GM21528 (cell line): ENCODE data around the gene TBCB.
"Not testable (repeated sequence)": the region's sequence is repeated elsewhere in the genome, so short reads cannot be mapped to it uniquely, and the experiment has no call there.

Source experiments
- ATAC-seq: cut with Tn5 transposase; IDR thresholded peaks from one replicate; pipeline ENCODE4 v1.9.1; 2021; ENCODE audit warnings: mild to moderate bottlenecking, moderate library complexity; ENCODE audit not compliant: unreplicated experiment, low FRiP score

The TBCB gene

DNA sequence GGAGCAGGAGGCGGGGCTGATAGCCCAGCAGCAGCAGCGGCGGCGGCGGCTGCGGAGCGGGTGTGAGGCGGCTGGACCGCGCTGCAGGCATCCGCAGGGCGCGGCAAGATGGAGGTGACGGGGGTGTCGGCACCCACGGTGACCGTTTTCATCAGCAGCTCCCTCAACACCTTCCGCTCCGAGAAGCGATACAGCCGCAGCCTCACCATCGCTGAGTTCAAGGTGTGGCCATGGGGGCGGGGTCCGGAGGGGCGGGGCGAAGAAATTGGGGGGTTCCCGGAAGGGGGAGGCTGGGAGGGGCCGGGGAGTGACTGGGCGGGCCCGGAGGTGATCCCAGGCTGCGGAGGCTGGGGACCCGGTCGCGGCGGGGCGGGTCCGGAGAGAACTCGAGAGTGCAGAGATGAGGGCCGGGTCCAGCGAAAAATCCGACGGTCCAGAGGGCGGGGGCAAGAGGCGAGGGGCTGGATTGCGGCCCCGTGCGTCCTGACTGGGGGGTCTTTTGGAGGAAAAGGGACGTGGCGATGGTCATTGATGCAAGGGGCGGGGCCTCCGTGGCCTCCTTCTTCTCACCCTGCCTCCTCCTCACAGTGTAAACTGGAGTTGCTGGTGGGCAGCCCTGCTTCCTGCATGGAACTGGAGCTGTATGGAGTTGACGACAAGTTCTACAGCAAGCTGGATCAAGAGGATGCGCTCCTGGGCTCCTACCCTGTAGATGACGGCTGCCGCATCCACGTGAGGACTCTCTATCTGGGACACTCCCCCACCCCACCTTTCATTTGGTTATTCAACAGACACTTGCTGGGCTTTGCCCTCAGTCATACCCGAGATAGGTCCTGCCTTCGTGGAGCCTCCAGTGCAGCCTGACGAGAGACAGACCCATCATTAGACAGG is at the start of gene TBCB:
Gene TBCB (plus strand): TSS at position 16 of the 891 bp plus-strand sequence. CDS start 93 bp downstream, at position 109.
- no peak for ATAC-seq

DNA sequence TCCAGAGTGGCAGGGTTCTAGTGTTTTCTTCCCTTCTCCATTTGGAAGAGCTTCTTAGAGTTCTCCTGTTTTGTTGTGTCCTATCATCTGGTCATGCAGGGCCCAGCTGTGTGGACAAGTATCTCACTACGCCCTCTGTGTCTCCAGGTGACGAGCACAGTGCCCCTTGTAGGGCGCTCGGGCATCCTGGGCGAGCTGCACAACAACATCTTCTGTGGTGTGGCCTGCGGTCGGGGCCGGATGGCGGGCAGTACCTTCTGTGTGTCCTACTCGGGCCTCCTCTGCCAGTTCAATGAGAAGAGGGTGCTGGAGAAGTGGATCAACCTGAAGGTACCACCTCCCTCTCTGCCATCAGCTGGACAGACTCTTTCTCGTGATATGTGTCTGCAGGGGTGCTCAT is 47.6 kb upstream of the TBCB start:
- ATAC-seq, result no peak

GRCh38 chr19:36068810-36069499 is 46.3 kb upstream of the TBCB start:
- ATAC-seq, result not testable (repeated sequence)

DNA sequence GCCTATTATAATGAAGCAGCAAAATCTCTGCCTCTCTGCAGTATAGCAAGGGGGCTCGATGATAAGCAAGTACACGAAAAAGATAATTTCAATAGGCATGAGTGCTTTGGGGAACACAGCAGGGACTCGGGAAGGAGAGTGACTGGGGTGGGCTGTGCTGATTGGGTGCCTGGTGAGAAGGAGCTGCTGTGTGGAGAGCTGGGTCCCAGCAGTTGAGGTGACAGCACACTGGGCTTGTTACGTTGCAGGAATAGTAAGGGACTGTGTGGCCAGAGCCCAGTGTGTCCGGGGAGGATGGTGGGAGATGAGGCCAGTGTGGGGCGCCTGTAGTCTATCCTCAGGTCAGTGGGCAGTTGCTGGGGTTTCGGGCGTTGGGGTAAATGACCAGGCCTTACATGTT is 43.2 kb upstream of the TBCB start:
- no peak for ATAC-seq

DNA sequence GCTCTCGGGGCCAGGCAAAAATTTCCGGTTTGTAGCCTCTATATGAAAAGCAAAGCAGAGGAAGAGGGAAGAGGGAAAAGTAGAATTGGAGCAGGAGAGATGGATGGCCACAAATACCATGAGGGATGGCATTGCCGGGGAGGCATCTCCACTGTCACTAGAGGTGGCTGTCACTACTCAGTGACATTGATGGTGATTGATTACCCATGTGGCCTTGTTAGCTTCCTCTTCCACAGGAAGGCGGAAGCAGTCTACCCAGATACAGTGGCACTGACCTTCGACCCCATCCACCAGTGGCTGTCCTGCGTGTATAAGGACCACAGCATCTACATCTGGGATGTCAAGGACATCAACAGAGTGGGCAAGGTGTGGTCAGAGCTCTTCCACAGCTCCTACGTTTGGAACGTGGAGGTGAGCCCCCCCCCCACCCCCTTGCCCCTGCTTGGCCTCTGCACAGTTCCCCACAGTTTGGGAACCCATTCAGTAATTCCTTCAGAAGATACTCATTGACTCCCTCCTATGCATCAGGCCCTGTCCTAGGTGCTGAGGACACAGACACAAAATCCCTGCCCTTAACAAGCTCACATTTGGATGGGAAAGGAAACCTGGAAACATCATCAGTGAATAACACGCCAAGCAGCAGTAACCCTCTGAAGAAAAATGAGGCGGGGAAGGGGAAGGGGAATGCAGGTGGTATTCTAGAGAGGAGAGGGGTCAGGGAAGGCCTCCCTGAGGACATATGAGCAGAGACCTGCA is 42.0 kb upstream of the TBCB start:
- ATAC-seq, result no peak

DNA sequence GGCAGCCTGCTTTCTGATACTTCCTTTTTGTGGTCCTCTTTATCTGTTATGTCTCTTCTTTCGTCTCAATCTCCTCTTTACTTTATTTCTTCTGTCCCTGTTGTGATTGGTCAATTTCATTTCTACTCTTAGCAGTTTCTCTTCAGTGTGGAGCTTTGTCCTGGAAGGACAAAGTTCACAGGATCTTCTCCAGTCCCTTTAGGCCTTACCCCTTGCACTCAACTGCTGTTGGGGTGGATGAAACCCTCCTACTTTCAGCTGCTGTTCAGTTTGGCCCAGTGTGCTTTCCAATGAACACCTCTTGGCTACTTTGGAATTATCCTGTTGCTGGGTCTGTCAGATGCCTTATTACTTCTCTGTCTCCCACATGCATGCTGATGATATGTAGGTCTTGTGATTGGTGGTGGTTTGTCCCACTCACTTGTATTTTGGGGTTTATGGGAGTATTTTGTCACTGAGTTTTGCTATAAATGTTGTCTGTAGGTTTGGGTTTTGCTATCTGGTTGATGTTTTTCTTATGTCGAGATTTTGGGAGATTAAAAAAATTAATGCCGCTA is 35.8 kb upstream of the TBCB start:
- ATAC-seq, result no peak

DNA sequence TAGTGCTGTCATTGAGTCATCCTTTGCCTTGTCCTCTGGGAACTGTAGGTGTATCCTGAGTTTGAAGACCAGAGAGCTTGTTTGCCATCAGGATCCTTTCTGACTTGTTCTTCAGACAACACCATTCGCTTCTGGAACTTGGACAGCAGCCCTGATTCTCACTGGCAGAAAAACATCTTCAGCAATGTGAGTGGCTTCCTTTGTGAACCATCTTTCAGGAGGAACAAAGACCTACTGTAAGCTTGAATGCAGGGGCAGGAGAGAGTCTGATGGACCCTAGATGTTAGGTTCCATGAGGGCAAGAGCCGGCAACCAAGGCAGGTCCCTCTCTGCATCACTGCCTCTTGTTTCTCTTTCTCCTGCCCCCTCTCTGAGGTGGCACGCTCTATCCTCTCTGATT is 33.9 kb upstream of the TBCB start:
- no peak for ATAC-seq

DNA sequence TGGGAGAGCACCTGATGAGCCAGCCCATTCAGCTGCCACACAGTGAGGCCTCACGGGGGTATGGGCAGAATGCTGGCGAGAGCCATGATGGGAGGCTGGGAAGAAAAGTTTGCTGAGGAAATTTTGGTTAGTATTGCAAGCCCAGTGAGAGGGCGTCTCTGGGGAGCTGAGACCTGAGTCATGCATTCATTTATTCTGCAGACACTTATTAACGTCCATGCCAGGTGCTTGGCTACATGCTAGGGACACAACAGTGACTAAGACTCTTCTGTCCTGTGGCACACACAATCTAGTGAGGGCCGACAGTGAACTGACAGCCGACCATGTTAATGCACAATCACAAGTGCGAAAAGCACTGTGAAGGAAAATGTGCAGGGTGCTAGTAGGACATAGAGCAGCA is 33.4 kb upstream of the TBCB start:
- ATAC-seq, result no peak

DNA sequence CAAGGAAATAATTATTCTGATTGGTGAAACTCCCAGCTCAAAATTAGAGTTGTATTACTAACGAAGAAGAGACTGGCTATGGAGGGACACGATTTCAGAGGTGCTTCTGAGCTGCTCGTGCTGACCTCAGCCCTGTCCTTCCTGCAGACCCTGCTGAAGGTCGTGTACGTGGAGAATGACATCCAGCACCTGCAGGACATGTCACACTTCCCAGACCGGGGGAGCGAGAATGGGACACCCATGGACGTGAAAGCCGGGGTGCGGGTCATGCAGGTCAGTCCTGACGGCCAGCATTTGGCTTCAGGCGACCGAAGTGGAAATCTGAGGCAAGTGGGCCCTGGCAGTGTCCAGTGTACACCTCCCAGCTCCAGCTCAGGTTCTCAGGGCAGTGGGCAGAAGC is 32.4 kb upstream of the TBCB start:
- ATAC-seq, result no peak

DNA sequence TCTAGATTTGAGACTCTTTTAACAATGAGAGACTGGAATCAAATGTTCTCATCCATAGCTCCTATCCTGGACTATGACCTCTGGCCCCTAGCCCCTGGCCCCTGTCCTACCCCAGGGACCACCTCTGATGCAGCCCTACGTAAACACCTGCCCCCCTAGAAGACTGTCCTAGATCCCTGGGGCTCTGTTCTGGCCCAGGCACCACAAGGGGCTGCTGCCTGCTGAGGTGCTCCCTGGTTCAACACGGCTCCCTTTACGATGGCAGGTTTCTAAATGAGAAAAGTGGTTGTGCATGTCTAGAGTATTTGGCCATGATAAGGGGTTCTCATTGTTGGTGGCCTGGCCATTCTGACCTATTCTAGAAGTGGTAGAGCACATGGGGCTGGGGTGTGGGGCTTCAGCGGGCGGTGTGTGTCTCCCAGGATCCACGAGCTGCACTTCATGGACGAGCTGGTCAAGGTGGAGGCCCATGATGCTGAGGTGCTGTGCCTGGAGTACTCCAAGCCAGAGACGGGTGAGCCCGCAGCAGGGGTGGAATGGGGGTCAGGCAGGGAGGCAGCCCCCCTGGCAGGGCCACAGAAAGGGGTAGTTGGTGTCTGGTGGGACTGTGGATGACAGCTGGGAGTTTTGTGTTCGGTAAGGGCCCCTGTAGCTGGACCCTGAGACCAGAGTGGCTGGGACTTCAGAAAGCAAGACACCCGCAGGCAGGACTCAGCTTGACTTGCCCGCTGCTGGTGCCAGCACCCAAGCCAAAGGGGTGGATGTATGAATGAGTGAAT is 30.8 kb upstream of the TBCB start:
- no peak for ATAC-seq

GRCh38 chr19:36086326-36086725 is 28.9 kb upstream of the TBCB start:
- no peak for ATAC-seq

- no peak for ATAC-seq
Measured at GRCh38 chr19:36089847-36090246, 25.4 kb upstream of the TBCB start.

- ATAC-seq, result no peak
Measured at GRCh38 chr19:36090910-36091695, 24.2 kb upstream of the TBCB start.

- ATAC-seq, result no peak
Measured at GRCh38 chr19:36092566-36092965, 22.7 kb upstream of the TBCB start.

DNA sequence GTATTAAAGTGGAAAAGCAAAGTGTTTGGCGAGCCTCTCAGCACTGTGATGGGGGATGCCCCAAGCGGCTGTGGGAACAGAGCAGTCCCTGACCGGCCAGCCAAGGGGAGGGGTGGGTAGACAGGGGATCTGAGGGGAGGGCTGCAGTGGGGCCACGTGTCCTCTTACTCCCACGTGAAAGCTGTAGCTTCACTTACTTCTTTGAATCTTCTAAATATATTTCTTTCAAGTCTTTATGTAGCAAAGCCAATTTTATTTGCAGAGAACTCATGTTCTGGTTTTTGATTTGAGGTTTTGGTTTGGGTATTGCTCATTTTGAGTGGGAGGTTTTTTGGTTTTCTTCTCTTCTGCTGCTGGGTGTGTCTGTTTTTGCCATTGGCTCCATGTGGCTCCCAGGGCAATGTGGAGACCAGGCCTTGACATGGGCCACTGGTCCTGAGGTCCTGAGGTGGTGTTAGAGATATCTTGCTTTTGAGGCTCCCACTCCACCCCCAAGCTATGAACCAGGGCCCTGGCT is 22.1 kb upstream of the TBCB start:
- no peak for ATAC-seq

GRCh38 chr19:36093687-36094086 is 21.6 kb upstream of the TBCB start:
- ATAC-seq, result no peak

GRCh38 chr19:36097036-36097435 is 18.2 kb upstream of the TBCB start:
- no peak for ATAC-seq

- no peak for ATAC-seq
Measured at GRCh38 chr19:36099166-36099785, 16.0 kb upstream of the TBCB start.

DNA sequence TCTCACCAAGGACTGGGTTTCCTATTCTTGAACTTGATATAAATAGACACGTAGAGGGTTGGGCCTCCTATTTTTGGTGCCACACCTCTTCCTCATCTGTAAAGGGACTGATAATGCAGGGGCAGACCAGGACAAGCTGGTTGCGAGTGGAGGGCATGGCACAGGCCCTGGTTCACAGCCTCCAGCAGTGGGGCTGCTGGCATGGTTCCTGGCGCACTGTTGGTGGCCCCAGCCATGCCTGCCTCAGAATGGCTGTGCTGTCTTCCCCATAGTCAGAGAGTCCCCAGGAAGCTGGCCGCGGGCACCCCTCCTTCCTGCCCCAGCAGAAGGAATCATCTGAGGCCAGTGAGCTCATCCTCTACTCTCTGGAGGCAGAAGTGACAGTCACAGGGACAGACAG is 14.8 kb upstream of the TBCB start:
- ATAC-seq, result no peak
